GM21825 (cell line): ENCODE results near the gene FRS2.

Experiments
- ATAC-seq: cut with Tn5 transposase; IDR thresholded peaks from one replicate; pipeline ENCODE4 v1.9.1; 2021; ENCODE audit warnings: mild to moderate bottlenecking, moderate library complexity; ENCODE audit not compliant: unreplicated experiment

FRS2 gene

DNA sequence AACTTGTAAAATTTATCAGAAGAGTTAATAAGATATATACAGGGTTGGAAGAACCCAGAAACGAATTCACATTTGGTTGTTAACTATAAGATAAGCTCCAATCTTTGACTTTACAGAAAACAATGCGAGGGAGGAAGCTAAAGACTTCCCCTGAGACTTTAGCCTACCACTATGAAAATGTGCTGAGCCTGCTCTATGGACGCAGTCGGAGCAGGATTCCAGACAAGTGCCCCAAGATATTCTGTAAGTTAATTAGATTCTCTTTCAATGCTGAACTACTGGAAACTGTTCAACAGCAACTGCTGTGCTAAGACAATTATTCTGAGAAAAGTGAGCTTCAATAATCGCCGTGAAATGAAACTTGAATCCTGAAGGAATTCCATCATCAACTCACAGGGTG lies 148.9 kb downstream of the FRS2 start:
- no peak for ATAC-seq

DNA sequence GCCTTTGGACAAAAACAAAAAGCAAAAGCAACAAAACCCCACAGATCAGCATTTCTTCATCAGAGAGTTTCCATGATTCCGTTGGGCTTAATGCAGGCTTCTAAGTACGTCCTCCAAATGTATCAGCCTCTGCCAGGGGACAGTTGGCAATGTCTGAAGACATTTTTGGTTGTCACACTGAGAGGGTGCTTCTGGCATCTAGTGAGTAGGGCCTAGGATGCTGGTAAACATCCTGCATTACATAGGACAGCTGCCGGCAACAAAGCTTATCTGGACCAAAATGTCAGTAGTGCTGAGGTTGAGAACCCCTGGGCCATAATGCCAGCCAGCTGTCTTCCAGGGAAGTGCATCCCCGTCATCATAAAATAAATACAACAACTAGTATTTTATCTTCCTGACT lies 149.9 kb downstream of the FRS2 start:
- no peak for ATAC-seq

DNA sequence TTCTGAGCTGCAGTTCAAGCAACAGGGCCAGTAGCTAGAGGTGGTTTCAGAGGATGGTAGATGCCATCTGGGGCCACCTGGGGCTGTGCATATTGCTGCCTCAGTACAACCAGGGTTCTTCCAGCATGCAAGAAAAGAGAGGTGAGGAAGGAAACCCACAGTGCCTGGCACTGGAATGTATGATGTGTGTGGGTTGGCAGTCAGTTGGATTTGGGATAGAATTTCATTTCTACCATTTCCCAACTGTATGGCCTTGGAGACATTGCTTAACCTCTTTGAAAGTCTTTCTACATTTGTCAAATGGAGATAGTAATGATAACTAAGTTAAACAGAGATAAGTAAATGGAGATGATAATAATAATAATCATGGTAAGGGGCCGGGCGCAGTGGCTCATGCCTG lies 150.7 kb downstream of the FRS2 start:
- ATAC-seq: no peak

DNA sequence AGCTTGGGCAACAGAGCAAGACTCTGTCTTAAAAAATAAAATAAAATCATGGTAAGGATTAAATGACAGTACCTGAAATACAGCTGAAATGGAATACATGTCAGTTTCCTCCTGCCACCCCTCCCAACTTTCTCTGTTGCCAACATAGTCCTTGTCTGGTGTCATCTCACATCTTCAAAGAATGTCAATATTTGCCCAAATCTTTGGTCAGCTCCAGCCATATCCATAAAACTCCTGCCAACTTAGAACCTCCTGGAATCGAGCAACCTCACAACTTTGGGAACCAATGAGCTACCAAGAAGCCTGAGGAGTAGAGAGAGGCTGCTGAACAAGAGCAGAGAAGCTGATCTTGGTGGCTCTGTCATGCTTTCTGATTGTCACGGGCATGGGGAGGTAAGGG lies 151.4 kb downstream of the FRS2 start:
- no peak for ATAC-seq

DNA sequence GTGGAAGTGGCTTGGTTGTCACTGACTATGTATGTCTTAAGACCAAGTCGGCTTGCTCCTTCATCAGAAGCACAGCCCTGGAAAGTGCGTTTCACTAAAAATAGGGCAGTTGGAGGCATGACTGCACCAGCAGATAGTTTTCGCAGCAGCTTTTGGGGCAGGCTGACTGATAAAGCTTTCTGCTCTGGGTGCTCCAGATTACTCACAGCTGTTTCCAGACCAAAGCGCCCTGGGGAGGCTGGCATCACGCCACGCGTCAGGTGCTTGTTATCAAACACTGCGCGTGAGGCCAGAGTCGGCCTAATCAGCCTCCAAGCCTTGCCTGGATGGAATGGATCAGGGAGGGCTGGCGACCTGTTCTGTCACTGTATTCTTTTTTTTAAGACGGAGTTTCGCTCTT lies 153.8 kb downstream of the FRS2 start:
- no peak for ATAC-seq

DNA sequence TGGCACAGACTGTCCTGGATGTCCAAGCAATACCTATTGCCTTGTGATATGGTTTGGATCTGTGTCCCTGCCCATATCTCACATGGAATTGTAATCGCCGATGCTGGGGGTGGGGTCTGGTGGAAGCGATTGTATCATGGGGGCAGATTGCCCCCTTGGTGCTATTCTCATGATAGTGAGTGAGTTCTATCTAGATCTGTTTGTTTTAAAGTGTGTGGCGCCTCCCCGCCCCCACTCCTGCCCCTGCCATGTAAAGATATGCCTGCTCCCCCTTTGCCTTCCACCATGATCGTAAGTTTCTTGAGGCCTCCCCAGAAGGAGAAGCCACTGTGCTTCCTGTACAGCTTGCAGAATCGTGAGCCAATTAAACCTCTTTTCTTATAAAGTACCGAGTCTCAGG lies 157.3 kb downstream of the FRS2 start:
- no peak for ATAC-seq
